ENCODE results near the gene PRODH2. TPM values are rescaled to one million over a fixed set of nuclear protein-coding genes. Genes with fewer than 3 reads are reported as not detected.

PRODH2 gene
- total and polyA plus RNA-seq, 2 of the 13 experiments (the other 11 are each of a cell fraction or from before 2014, with no cell fraction given): 86.7 to 118 TPM

DNA sequence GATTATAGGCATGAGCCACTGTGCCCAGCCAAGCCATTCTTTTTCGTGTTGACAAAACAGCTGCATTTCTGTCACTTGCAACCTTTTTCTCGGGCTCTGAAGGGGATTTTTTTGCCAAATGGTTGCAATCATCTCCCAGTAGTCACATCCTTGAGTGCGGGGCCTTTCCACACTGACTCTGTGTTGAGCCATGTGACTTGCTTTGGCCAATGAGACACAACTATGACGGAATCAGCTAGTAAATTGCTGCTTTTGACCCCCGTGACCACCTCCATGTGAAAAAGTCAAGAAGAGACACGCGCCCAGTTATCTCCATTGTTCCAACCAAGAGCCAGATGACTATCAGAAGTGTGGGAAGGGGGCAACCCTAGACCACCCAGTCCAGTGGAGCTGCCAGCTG is 21.3 kb upstream of the PRODH2 start:
- Histone ChIP-seq H3K27ac (ENCODE audit: extremely low read length, insufficient read depth, low read length) (no peak overlapping the region), H3K79me2 (ENCODE audit: insufficient read depth, low read length) (no peaks in the 10 kb centered on the region), H2AFZ (ENCODE audit: low read length) (no peak overlapping the region), H3K27me3 (ENCODE audit: control insufficient read depth in 1 of 2, insufficient read depth in 2 of 2, low read length in 2 of 2) (peaks cover 0 to 33% of the 10 kb centered on the region in 2 experiments; a peak in 3 of 5 replicates), H4K20me1 (ENCODE audit: insufficient read depth, low read length) (0 out of 2 replicates have a peak, but pooled peaks cover 2% of the 10 kb centered on the region), H3K4me3 (replicated peaks in 1 of 3; ENCODE audit: insufficient read depth in 1 of 3, low read depth in 2 of 3, low read length in 3 of 3) (no peak overlapping the region), H3K9me3 (ENCODE audit: low read length) (no peaks in the 10 kb centered on the region), H3K9ac (ENCODE audit: insufficient read depth, low read depth, low read length) (no peak overlapping the region), H3K36me3 (replicated peaks in 1 of 2; ENCODE audit: control insufficient read depth in 1 of 2, insufficient read depth in 2 of 2, low read length in 2 of 2) (no peaks in the 10 kb centered on the region), H3K4me2 (ENCODE audit: low read depth, low read length) (no peak overlapping the region), H3K4me1 (ENCODE audit: insufficient read depth, low read length) (peaks cover 6% of the 10 kb centered on the region; the same call in 1 of the 2 replicates)
- WGBS (ENCODE audit: low lambda C conversion rate): 35% methylated on average over 7 of the region's 7 CpGs
- POLR2A ChIA-PET: no interaction called here
- intact Hi-C loops (cut with micrococcal nuclease; ENCODE audit: unreplicated experiment) (no loop called here), in situ Hi-C loops (cut with HindIII; ENCODE audit: extremely low pct_ligation_motif_present, low pct_unique_long_range_greater_than_20kb) (no loop called here)
- no peak for ATAC-seq
- no TSS peak for BruUV-seq (replicated peaks)
- TF ChIP-seq RNF219 (CRISPR knock-in tag; IDR thresholded peaks at IDR 0.05): no peak
- no peak for TF ChIP-seq HOXA3 (CRISPR knock-in tag; IDR thresholded peaks at IDR 0.05)
- no peak for TF ChIP-seq ZNF7 (CRISPR knock-in tag; IDR thresholded peaks at IDR 0.05)
- TF ChIP-seq DMAP1 (CRISPR knock-in tag; IDR thresholded peaks at IDR 0.05): no peak
- no peak for TF ChIP-seq DNMT1 (CRISPR knock-in tag; IDR thresholded peaks at IDR 0.05)
- TF ChIP-seq ZFP36 (IDR thresholded peaks at IDR 0.05; ENCODE audit: borderline replicate concordance, low read depth, low read length, partially characterized antibody): no peak
- TF ChIP-seq CEBPB (IDR thresholded peaks at IDR 0.05; ENCODE audit: borderline replicate concordance, low read depth, low read length): no peak
- CTCF ChIA-PET (ENCODE audit: low intra/inter-chr PET ratio, low total read pairs): no interaction called here
- DNase-seq (ENCODE audit: low spot score): no peak
- FAIRE-seq: no peak

GRCh38 chr19:35832054-35832453 is 19.4 kb upstream of the PRODH2 start:
- ChIA-PET CTCF (ENCODE audit: low intra/inter-chr PET ratio, low total read pairs) (no interaction called here), POLR2A (no interaction called here)
- no peak overlapping the region for H3K4me3 ChIP-seq (replicated peaks in 1 of 3; ENCODE audit: insufficient read depth in 1 of 3, low read depth in 2 of 3, low read length in 3 of 3)
- peaks cover 0 to 33% of the 10 kb centered on the region in 2 experiments; a peak in 3 of 5 replicates for H3K27me3 ChIP-seq (ENCODE audit: control insufficient read depth in 1 of 2, insufficient read depth in 2 of 2, low read length in 2 of 2)
- H2AFZ ChIP-seq (ENCODE audit: low read length): no peak overlapping the region
- H3K9me3 ChIP-seq (ENCODE audit: low read length): no peaks in the 10 kb centered on the region
- no peak overlapping the region for H3K27ac ChIP-seq (ENCODE audit: extremely low read length, insufficient read depth, low read length)
- WGBS (ENCODE audit: low lambda C conversion rate): 4% methylated on average over 4 of the region's 4 CpGs
- H3K4me1 ChIP-seq (ENCODE audit: insufficient read depth, low read length): peaks cover 6% of the 10 kb centered on the region; the same call in 1 of the 2 replicates
- no peaks in the 10 kb centered on the region for H3K79me2 ChIP-seq (ENCODE audit: insufficient read depth, low read length)
- intact Hi-C loops (cut with micrococcal nuclease; ENCODE audit: unreplicated experiment) (no loop called here), in situ Hi-C loops (cut with HindIII; ENCODE audit: extremely low pct_ligation_motif_present, low pct_unique_long_range_greater_than_20kb) (no loop called here)
- H3K36me3 ChIP-seq (replicated peaks in 1 of 2; ENCODE audit: control insufficient read depth in 1 of 2, insufficient read depth in 2 of 2, low read length in 2 of 2): no peaks in the 10 kb centered on the region
- H4K20me1 ChIP-seq (ENCODE audit: insufficient read depth, low read length): 0 out of 2 replicates have a peak, but pooled peaks cover 2% of the 10 kb centered on the region
- no peak overlapping the region for H3K9ac ChIP-seq (ENCODE audit: insufficient read depth, low read depth, low read length)
- FAIRE-seq (no peak), DNase-seq (ENCODE audit: low spot score) (no peak), ATAC-seq (no peak)
- no TSS peak for BruUV-seq (replicated peaks)
- H3K4me2 ChIP-seq (ENCODE audit: low read depth, low read length): no peak overlapping the region
- TF ChIP-seq, protein P1, sequence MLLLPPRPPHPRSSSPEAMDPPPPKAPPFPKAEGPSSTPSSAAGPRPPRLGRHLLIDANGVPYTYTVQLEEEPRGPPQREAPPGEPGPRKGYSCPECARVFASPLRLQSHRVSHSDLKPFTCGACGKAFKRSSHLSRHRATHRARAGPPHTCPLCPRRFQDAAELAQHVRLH (CRISPR knock-in tag; IDR thresholded peaks at IDR 0.05; ENCODE audit: borderline replicate concordance, low read depth): no peak
- TF ChIP-seq KLF11 (CRISPR knock-in tag; IDR thresholded peaks at IDR 0.05): no peak
- TF ChIP-seq, protein P2, sequence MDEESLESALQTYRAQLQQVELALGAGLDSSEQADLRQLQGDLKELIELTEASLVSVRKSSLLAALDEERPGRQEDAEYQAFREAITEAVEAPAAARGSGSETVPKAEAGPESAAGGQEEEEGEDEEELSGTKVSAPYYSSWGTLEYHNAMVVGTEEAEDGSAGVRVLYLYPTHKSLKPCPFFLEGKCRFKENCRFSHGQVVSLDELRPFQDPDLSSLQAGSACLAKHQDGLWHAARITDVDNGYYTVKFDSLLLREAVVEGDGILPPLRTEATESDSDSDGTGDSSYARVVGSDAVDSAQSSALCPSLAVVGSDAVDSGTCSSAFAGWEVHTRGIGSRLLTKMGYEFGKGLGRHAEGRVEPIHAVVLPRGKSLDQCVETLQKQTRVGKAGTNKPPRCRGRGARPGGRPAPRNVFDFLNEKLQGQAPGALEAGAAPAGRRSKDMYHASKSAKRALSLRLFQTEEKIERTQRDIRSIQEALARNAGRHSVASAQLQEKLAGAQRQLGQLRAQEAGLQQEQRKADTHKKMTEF (CRISPR knock-in tag; IDR thresholded peaks at IDR 0.05): no peak
- TF ChIP-seq ZNF839 (CRISPR knock-in tag; IDR thresholded peaks at IDR 0.05; ENCODE audit: borderline replicate concordance): no peak
- no peak for TF ChIP-seq HDAC2 (CRISPR knock-in tag; IDR thresholded peaks at IDR 0.05)
- TF ChIP-seq HOXA7 (CRISPR knock-in tag; IDR thresholded peaks at IDR 0.05): no peak
- no peak for TF ChIP-seq ZHX1 (CRISPR knock-in tag; IDR thresholded peaks at IDR 0.05; ENCODE audit: low read depth)
